HG03565 (cell line): ENCODE measurements around the gene DRC7.
"Not testable (repeated sequence)": the region's sequence is repeated elsewhere in the genome, so short reads cannot be mapped to it uniquely, and the experiment has no call there.

ENCODE experiments used
- ATAC-seq: cut with Tn5 transposase; IDR thresholded peaks from one replicate; pipeline ENCODE4 v1.9.1; 2021; ENCODE audit warnings: mild to moderate bottlenecking, moderate library complexity; ENCODE audit not compliant: unreplicated experiment

Gene DRC7

GRCh38 chr16:57658878-57659674, 35.5 kb upstream of the DRC7 start:
- ATAC-seq, result no peak

GRCh38 chr16:57660715-57661463, 33.7 kb upstream of the DRC7 start:
- no peak for ATAC-seq

DNA sequence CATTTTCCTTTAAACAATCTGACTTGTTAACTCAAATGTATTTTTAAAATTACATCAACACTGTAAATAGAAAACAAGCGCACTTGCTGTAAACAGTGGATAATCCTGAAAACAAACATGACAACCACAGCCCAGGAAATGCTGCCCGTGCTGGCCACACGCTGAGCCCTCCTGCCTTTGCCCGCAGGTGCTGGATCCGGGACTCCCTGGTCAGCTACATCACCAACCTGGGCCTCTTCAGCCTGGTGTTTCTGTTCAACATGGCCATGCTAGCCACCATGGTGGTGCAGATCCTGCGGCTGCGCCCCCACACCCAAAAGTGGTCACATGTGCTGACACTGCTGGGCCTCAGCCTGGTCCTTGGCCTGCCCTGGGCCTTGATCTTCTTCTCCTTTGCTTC, 33.1 kb upstream of the DRC7 start:
- ATAC-seq, result no peak

DNA sequence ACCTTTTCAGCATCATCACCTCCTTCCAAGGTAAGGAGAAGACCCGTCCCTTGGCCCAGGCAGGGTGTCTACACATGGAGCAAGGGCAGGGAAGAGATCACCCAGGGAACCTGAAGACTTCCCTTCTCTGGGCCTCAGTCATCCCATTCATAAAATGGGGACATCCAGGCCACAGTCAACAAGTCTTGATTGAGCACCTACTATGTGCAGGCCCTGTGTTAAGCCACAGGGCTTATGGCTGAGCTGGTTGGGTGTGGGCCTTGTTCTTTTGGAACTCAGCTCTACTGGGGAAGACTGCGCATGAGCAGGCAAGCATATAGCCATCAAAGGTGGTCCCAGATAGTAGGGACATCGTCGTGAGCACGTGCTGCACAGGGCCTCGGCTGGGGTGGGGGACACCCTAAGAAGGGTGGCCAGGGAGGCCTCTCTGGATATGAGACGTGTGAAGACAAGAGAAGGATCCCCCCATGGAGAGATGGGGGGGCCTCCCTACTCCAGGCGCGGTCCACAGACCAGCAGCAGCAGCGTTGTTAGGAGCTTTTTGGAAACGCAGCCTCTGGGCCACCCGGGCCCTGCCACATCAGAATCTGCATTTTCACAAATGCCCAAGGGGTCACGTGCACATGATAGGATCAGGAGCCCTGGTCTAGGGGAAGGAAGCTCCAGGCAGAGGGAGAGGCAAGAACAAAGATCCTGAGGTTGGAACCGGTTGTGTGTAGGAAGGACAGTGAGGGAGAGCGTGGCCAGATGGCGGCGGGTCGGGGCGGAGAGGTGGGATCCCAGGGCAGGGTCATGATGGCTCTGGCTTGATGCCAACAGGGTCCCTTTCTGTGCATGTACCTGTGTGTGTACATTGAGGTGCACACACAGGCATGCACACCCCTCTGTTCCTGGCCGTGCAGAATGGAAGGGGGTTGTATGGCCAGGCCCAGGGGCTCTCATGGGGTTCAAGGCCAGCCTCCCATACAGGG, 32.4 kb upstream of the DRC7 start:
- no peak for ATAC-seq

- no peak for ATAC-seq
Observed at GRCh38 chr16:57663436-57663835, 31.2 kb upstream of the DRC7 start.

DNA sequence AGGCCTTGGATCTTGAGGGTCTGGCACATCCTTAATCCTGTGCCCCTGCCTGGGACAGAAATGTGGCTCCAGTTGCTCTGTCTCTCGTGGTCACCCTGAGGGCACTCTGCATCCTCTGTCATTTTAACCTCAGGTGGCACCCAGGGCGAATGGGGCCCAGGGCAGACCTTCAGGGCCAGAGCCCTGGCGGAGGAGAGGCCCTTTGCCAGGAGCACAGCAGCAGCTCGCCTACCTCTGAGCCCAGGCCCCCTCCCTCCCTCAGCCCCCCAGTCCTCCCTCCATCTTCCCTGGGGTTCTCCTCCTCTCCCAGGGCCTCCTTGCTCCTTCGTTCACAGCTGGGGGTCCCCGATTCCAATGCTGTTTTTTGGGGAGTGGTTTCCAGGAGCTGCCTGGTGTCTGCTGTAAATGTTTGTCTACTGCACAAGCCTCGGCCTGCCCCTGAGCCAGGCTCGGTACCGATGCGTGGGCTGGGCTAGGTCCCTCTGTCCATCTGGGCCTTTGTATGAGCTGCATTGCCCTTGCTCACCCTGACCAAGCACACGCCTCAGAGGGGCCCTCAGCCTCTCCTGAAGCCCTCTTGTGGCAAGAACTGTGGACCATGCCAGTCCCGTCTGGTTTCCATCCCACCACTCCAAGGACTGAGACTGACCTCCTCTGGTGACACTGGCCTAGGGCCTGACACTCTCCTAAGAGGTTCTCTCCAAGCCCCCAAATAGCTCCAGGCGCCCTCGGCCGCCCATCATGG, 30.5 kb upstream of the DRC7 start:
- no peak for ATAC-seq

- ATAC-seq, result no peak
Observed at GRCh38 chr16:57664662-57665025, 30.0 kb upstream of the DRC7 start.

GRCh38 chr16:57665541-57665940, 29.1 kb upstream of the DRC7 start:
- ATAC-seq, result no peak

- ATAC-seq, result no peak
Observed at GRCh38 chr16:57666353-57667047, 28.1 kb upstream of the DRC7 start.

GRCh38 chr16:57667048-57667525, 27.5 kb upstream of the DRC7 start:
- no peak for ATAC-seq

DNA sequence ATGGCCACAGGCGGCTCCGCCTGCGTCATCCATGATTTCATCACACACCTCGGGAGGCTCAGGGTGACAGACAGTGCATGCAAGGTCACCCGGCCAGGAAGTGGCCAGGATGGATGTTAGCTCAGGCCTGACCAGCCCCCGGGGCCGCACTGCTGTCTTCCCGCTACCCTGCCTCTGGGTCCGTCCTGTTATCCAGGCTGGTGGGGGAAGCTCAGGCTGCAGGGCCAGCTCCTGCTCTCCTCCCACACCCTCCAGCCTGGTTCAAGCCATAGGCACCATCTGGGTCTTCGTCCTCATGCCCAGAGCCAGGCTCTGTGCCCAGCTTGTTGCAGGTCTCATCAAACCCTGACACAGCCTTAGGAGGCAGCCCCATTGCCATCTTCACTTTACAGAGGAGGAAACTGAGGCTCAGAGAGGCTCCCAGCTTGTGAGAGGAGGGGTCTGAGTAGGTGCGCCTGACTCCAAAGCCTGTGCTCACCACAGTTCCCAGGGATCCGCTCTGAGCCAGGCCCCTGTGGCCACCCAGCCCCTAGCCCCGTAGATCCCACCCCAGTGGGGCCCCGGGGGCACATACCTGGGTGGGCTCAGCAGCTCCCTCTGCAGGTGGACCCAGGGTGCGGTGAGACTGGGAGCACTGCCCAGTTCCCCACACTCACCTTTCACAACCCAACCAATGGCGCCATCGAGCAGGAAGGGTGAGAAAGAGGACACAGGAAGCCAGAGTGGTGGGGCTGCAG, 26.9 kb upstream of the DRC7 start:
- ATAC-seq, result no peak

- ATAC-seq, result no peak
Observed at GRCh38 chr16:57668263-57668571, 26.4 kb upstream of the DRC7 start, which contains the start of gene ADGRG3. TSS of gene ADGRG3 (plus strand) at chr16:57668306. CDS start at chr16:57668348, 42 bp downstream.

DNA sequence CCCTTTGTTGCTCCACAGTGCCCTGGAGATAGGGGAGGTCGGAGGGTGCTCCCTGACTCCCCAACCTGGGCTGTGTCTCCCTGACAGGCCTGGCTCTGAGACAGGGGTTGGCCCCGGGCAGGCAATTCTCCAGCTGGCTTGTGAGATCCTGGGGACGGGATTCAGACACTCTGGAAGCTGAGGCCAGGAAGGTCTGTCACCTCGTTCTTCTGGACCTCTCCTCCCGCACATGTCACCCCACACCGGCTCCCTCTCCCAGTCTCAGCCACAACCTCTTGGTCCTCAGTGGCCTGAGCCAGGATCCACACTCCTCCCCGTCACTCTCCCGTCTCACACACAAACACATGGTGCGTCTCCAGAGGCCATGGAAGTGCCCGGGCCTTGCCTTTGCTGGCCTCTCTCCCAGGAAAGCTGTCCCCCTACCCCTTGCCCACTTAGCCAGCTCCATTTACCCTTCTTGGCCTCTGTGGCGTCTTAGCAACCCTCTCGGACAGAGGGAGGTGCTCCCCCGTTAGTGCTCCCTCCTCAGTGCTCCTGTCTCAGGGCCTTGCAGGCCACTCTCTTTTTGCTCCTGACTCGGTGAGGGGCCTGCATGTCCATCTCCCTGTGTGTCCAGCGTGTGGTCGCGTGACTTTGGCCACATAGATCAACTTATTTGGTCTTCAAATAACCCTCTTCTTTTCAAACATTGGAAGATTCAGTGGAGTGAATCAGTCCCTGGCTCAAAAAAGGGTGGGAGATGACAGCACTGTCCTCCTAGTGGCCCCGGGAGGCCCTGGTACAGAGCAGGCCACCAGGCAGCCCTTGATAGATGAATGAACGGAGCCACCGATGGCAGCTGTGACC, 25.8 kb upstream of the DRC7 start:
- ATAC-seq, result no peak

DNA sequence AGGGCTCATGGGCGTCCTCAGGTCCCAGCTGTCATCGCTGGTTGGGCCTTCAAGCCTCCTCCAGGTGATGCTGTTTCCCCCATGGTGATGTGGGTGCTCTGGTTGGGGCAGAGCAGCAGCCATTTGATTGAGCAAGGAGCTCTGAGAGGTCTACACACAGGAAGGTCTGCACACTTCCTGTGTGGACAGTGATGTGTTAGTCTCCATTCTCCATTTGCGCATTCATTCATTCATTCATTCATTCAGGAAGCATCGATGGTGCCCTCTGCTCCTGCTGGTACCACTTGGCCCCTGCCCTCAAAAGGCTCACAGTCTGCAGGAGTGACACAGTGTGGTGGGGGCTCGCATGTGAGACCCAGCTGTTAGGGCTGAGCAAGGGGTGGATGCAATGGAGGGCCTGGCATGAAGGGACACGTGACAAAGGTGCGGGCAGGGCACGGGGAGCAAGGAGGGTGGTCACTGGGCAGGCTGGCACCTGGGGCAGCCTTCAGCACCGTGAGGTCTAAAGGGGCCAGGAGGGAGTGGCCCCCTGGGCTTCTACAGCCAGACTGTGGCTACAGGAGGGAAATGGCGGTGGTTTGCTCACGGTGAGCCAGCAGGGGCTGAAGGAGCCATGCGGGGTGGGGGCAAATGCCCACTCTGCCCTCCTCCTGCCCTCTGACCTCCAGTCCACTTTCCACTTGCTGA, 25.0 kb upstream of the DRC7 start:
- ATAC-seq, result no peak

- ATAC-seq, result no peak
Observed at GRCh38 chr16:57670196-57670595, 24.4 kb upstream of the DRC7 start.

DNA sequence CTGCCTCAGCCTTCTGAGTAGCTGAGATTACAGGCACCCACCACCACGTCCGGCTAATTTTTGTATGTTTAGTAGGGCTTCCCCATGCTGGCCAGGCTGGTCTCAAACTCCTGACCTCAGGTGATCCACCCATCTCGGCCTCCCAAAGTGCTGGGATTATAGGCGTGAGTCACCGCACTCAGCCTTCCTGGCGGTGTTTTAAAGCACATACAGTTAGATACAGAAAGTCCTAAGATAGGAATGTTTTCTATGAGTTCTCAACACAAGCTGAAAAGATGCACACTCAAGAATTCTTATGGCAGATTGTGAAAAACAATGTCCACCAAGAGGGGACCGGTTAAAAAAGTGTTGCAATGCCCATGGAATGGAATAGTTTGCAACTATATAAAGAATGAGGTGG, 23.2 kb upstream of the DRC7 start:
- not testable (repeated sequence) for ATAC-seq

GRCh38 chr16:57672416-57672815, 22.2 kb upstream of the DRC7 start:
- ATAC-seq, result no peak

DNA sequence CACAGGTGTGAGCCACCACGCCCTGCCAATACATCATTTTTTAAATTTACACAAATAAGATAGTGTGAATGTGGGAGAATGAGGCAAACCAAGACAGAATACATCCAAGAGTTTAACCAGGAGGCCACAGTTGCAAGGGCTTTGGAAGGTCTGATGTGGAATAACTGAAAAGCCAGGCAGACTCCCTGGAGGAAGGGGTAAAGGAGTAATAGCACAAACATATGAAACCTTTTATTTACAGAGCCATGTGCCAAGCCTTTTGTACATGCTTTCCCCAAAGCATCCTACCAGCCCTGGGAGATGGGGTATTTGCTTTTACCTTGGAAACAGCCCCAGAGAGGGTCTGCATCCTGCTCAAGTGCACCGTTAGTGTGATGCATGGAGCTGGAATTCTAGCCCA, 21.8 kb upstream of the DRC7 start:
- ATAC-seq, result no peak
